ENCODE results near the gene GPR132. TPM values are rescaled to one million over a fixed set of nuclear protein-coding genes. Genes with fewer than 3 reads are reported as not detected.
A peak's percentile ranks its signal among the peaks of the same experiment; 100 is the strongest.

The GPR132 gene
- total and polyA plus RNA-seq, 2 of the 13 experiments (the other 11 are each of a cell fraction or from before 2014, with no cell fraction given), result not detected

DNA sequence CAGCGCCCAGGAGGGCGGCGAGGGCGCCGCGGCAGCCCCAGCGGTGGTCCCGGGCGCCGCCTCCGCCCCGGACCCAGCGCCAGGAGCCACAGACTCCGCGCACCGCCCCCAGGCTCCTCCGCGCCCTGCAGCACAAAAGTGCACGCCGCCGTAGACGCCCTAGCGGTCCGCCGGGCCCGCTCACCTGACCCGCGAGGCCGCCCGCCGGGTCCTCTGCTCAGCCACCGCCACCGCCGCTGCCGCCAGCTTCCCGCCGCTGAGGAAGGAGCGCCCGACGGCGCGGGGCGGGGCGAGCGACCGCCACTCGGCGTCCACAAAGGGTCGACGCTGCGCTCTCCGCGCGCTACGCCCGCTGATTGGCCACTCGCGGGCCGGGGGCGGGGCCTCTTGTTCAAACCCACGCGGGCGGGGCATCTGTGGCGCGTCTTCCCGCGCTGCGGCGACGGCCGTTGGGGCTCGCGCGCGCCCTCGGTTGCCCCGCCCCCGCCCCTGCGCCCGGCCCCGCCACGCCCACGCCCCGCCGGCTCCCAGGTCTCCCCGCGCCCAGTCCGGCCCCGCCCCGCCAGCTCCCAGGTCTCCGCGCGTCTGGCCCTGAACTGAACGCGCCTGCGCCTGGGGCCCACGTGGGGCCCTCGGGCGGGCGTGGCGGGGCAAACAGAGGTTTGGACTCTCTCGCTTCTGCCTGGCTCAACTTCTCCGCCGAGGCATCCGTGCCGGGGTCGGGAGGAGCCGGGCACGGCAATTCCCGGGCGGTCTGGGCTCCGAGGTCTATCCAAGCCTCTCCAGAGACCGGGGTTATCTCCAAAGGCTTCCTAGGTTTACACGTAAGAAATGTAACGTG lies 44.2 kb downstream of the GPR132 start, which contains the start of gene CDCA4 (continued):
- TF ChIP-seq, protein P1, sequence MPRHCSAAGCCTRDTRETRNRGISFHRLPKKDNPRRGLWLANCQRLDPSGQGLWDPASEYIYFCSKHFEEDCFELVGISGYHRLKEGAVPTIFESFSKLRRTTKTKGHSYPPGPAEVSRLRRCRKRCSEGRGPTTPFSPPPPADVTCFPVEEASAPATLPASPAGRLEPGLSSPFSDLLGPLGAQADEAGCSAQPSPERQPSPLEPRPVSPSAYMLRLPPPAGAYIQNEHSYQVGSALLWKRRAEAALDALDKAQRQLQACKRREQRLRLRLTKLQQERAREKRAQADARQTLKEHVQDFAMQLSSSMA (CRISPR knock-in tag; IDR thresholded peaks at IDR 0.05), result no peak
- peak; percentile 9; the same call in 1 of the 2 replicates for TF ChIP-seq NFE2L2 (IDR thresholded peaks at IDR 0.05; ENCODE audit: low read length)
- peak; percentile 49 for TF ChIP-seq NR2C2 (CRISPR knock-in tag; IDR thresholded peaks at IDR 0.05; ENCODE audit: borderline replicate concordance)
- TF ChIP-seq TAF15 (IDR thresholded peaks at IDR 0.05; ENCODE audit: low read depth, low read length, poor library complexity, severe bottlenecking), result no peak
- TF ChIP-seq, protein P2, sequence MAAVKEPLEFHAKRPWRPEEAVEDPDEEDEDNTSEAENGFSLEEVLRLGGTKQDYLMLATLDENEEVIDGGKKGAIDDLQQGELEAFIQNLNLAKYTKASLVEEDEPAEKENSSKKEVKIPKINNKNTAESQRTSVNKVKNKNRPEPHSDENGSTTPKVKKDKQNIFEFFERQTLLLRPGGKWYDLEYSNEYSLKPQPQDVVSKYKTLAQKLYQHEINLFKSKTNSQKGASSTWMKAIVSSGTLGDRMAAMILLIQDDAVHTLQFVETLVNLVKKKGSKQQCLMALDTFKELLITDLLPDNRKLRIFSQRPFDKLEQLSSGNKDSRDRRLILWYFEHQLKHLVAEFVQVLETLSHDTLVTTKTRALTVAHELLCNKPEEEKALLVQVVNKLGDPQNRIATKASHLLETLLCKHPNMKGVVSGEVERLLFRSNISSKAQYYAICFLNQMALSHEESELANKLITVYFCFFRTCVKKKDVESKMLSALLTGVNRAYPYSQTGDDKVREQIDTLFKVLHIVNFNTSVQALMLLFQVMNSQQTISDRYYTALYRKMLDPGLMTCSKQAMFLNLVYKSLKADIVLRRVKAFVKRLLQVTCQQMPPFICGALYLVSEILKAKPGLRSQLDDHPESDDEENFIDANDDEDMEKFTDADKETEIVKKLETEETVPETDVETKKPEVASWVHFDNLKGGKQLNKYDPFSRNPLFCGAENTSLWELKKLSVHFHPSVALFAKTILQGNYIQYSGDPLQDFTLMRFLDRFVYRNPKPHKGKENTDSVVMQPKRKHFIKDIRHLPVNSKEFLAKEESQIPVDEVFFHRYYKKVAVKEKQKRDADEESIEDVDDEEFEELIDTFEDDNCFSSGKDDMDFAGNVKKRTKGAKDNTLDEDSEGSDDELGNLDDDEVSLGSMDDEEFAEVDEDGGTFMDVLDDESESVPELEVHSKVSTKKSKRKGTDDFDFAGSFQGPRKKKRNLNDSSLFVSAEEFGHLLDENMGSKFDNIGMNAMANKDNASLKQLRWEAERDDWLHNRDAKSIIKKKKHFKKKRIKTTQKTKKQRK (IDR thresholded peaks at IDR 0.05; ENCODE audit: low read length), result no peak
- no peak for TF ChIP-seq ZNF644 (CRISPR knock-in tag; IDR thresholded peaks at IDR 0.05; ENCODE audit: low read depth)
- TF ChIP-seq ZSCAN12 (CRISPR knock-in tag; IDR thresholded peaks at IDR 0.05), result no peak
- no peak for TF ChIP-seq ZNF564 (CRISPR knock-in tag; IDR thresholded peaks at IDR 0.05)
- TF ChIP-seq SP5 (CRISPR knock-in tag; IDR thresholded peaks at IDR 0.05; ENCODE audit: borderline replicate concordance, low read depth), result peak; percentile 76; the same call in 1 of the 2 replicates
- peak; percentile 86 for TF ChIP-seq ZNF143 (CRISPR knock-in tag; IDR thresholded peaks at IDR 0.05)
- no peak for TF ChIP-seq PRPF4 (IDR thresholded peaks at IDR 0.05; ENCODE audit: low read depth, low read length, poor library complexity, severe bottlenecking)
- TF ChIP-seq ZNF556 (CRISPR knock-in tag; IDR thresholded peaks at IDR 0.05; ENCODE audit: borderline replicate concordance), result 0 out of 2 replicates have a peak, but pooled peaks have one; percentile 15
- no peak for TF ChIP-seq FIP1L1 (IDR thresholded peaks at IDR 0.05; ENCODE audit: borderline replicate concordance, insufficient read depth, low read depth, low read length)
- TF ChIP-seq, protein P3, sequence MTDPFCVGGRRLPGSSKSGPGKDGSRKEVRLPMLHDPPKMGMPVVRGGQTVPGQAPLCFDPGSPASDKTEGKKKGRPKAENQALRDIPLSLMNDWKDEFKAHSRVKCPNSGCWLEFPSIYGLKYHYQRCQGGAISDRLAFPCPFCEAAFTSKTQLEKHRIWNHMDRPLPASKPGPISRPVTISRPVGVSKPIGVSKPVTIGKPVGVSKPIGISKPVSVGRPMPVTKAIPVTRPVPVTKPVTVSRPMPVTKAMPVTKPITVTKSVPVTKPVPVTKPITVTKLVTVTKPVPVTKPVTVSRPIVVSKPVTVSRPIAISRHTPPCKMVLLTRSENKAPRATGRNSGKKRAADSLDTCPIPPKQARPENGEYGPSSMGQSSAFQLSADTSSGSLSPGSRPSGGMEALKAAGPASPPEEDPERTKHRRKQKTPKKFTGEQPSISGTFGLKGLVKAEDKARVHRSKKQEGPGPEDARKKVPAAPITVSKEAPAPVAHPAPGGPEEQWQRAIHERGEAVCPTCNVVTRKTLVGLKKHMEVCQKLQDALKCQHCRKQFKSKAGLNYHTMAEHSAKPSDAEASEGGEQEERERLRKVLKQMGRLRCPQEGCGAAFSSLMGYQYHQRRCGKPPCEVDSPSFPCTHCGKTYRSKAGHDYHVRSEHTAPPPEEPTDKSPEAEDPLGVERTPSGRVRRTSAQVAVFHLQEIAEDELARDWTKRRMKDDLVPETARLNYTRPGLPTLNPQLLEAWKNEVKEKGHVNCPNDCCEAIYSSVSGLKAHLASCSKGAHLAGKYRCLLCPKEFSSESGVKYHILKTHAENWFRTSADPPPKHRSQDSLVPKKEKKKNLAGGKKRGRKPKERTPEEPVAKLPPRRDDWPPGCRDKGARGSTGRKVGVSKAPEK (CRISPR knock-in tag; IDR thresholded peaks at IDR 0.05; ENCODE audit: borderline replicate concordance), result no peak
- TF ChIP-seq CEBPG (CRISPR knock-in tag; IDR thresholded peaks at IDR 0.05), result no peak
- TF ChIP-seq ZNF550 (CRISPR knock-in tag; IDR thresholded peaks at IDR 0.05; ENCODE audit: borderline replicate concordance), result no peak
- TF ChIP-seq, protein P4, sequence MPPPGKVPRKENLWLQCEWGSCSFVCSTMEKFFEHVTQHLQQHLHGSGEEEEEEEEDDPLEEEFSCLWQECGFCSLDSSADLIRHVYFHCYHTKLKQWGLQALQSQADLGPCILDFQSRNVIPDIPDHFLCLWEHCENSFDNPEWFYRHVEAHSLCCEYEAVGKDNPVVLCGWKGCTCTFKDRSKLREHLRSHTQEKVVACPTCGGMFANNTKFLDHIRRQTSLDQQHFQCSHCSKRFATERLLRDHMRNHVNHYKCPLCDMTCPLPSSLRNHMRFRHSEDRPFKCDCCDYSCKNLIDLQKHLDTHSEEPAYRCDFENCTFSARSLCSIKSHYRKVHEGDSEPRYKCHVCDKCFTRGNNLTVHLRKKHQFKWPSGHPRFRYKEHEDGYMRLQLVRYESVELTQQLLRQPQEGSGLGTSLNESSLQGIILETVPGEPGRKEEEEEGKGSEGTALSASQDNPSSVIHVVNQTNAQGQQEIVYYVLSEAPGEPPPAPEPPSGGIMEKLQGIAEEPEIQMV (CRISPR knock-in tag; IDR thresholded peaks at IDR 0.05; ENCODE audit: low read depth), result no peak
- TF ChIP-seq AHR (CRISPR knock-in tag; IDR thresholded peaks at IDR 0.05), result no peak; the same call in 1 of the 2 replicates
- no peak for TF ChIP-seq ZFP82 (CRISPR knock-in tag; IDR thresholded peaks at IDR 0.05; ENCODE audit: borderline replicate concordance)
- peak; percentile 58; the same call in 1 of the 2 replicates for TF ChIP-seq CREB1 (IDR thresholded peaks at IDR 0.05)
- peak; percentile 36; the same call in 1 of the 2 replicates for TF ChIP-seq CREB1 (CRISPR knock-in tag; IDR thresholded peaks at IDR 0.05)

All from HepG2 (cell line).